H9 (cell line): ENCODE measurements around the gene SLC12A4. TPM values are rescaled to one million over a fixed set of nuclear protein-coding genes. Genes with fewer than 3 reads are reported as not detected.

ENCODE experiments used
- DNase-seq: peaks from one replicate; pipeline ENCODE4 v3.0.0-alpha.2; 2017
- H2AFZ ChIP-seq: one replicate; pipeline ENCODE4 v1.6.1; 2013; ENCODE audit warnings: mild to moderate bottlenecking, low read length, control low read depth, moderate library complexity
- H2AK5ac ChIP-seq: 2 replicates; pipeline ENCODE4 v1.6.1; 2013; ENCODE audit warnings: low read length, control low read depth, mixed read lengths; ENCODE audit not compliant: insufficient read length
- H2BK120ac ChIP-seq: one replicate; pipeline ENCODE4 v1.6.1; 2013; ENCODE audit warnings: low read depth, mild to moderate bottlenecking, low read length, control low read depth, inconsistent platforms; ENCODE audit not compliant: poor library complexity, severe bottlenecking
- H2BK12ac ChIP-seq: 2 replicates; pipeline ENCODE4 v1.6.1; 2013; ENCODE audit warnings: low read length, control low read depth, mixed read lengths, low read depth; ENCODE audit not compliant: insufficient read length
- H2BK15ac ChIP-seq: 2 replicates; pipeline ENCODE4 v1.6.1; 2013; ENCODE audit warnings: low read depth, low read length, control low read depth
- H2BK20ac ChIP-seq: one replicate; pipeline ENCODE4 v1.6.1; 2013; ENCODE audit warnings: low read depth, mild to moderate bottlenecking, low read length, control low read depth, inconsistent platforms; ENCODE audit not compliant: poor library complexity, severe bottlenecking
- H2BK5ac ChIP-seq: 2 replicates; pipeline ENCODE4 v1.6.1; 2013; ENCODE audit warnings: low read length, control low read depth, mixed read lengths; ENCODE audit not compliant: insufficient read length
- H3K14ac ChIP-seq: 2 replicates; pipeline ENCODE4 v1.6.1; 2013; ENCODE audit warnings: low read length, control low read depth; ENCODE audit not compliant: insufficient read depth
- H3K18ac ChIP-seq: 2 replicates; pipeline ENCODE4 v1.6.1; 2013; ENCODE audit warnings: low read depth, mild to moderate bottlenecking, mixed read lengths, low read length, control low read depth; ENCODE audit not compliant: insufficient read length
- H3K23ac ChIP-seq: 2 replicates; pipeline ENCODE4 v1.6.1; 2013; ENCODE audit warnings: low read length, control low read depth, mixed read lengths, low read depth; ENCODE audit not compliant: insufficient read length
- H3K23me2 ChIP-seq: 2 replicates; pipeline ENCODE4 v1.6.1; 2013; ENCODE audit warnings: low read depth, mild to moderate bottlenecking, mixed read lengths, low read length, control low read depth; ENCODE audit not compliant: insufficient read length, poor library complexity, severe bottlenecking
- H3K27ac ChIP-seq: 2 replicates; pipeline ENCODE4 v1.5.1; 2013; ENCODE audit warnings: low read length, control low read depth, mixed read lengths, low read depth; ENCODE audit not compliant: insufficient read length
- H3K27me3 ChIP-seq: 2 replicates; pipeline ENCODE4 v1.6.1; 2013; ENCODE audit warnings: low read length, control low read depth, inconsistent platforms; ENCODE audit not compliant: insufficient read depth
- H3K4ac ChIP-seq: 2 replicates; pipeline ENCODE4 v1.6.1; 2013; ENCODE audit warnings: low read depth, mild to moderate bottlenecking, control low read depth, inconsistent platforms, low read length, moderate library complexity
- H3K4me1 ChIP-seq: 2 replicates; pipeline ENCODE4 v1.6.1; 2013; ENCODE audit warnings: low read length, control low read depth, inconsistent platforms; ENCODE audit not compliant: insufficient read depth
- H3K4me2 ChIP-seq: 2 replicates; pipeline ENCODE4 v1.6.1; 2013; ENCODE audit warnings: low read length, control low read depth, mixed read lengths; ENCODE audit not compliant: insufficient read length, insufficient read depth
- H3K56ac ChIP-seq: 2 replicates; pipeline ENCODE4 v1.6.1; 2013; ENCODE audit warnings: low read depth, mild to moderate bottlenecking, mixed read lengths, low read length, control low read depth; ENCODE audit not compliant: insufficient read length
- H3K79me1 ChIP-seq: 2 replicates; pipeline ENCODE4 v1.6.1; 2013; ENCODE audit warnings: low read depth, mild to moderate bottlenecking, moderate library complexity, low read length, control low read depth, inconsistent platforms; ENCODE audit not compliant: insufficient read depth, poor library complexity, severe bottlenecking
- H3K79me2 ChIP-seq: 2 replicates; pipeline ENCODE4 v1.6.1; 2013; ENCODE audit warnings: low read length, control low read depth, inconsistent platforms; ENCODE audit not compliant: insufficient read depth
- H3K9ac ChIP-seq: 2 replicates; pipeline ENCODE4 v1.6.1; 2013; ENCODE audit warnings: low read length, control low read depth, mixed read lengths; ENCODE audit not compliant: insufficient read length; ENCODE audit errors: extremely low read depth
- H3K9me3 ChIP-seq: one replicate; pipeline ENCODE4 v1.6.1; 2013; ENCODE audit warnings: low read depth, low read length, inconsistent platforms; ENCODE audit not compliant: control insufficient read depth
- H3T11ph ChIP-seq: one replicate; pipeline ENCODE4 v1.6.1; 2013; ENCODE audit warnings: mild to moderate bottlenecking, low read length, control low read depth, inconsistent platforms
- H4K20me1 ChIP-seq: one replicate; pipeline ENCODE4 v1.6.1; 2013; ENCODE audit not compliant: control insufficient read depth, insufficient read length, insufficient read depth
- H4K5ac ChIP-seq: 2 replicates; pipeline ENCODE4 v1.6.1; 2013; ENCODE audit warnings: low read depth, mild to moderate bottlenecking, mixed read lengths, low read length, control low read depth; ENCODE audit not compliant: insufficient read length
- H4K8ac ChIP-seq: replicated peaks from 2 replicates; pipeline ENCODE4 v1.6.1; 2013; ENCODE audit warnings: low read length, control low read depth, mixed read lengths, low read depth; ENCODE audit not compliant: insufficient read length
- H4K91ac ChIP-seq: 2 replicates; pipeline ENCODE4 v1.6.1; 2013; ENCODE audit warnings: low read depth, mild to moderate bottlenecking, moderate library complexity, mixed read lengths, low read length, control low read depth; ENCODE audit not compliant: insufficient read length
- H3K27ac Mint-ChIP-seq, 3 experiments: 2 replicates in 2 of 3; 3 replicates in 1 of 3; pipeline ENCODE4 v1.8.0; 2020 to 2021; ENCODE audit warnings: mixed read lengths in 3 of 3, mild to moderate bottlenecking in 1 of 3, moderate library complexity in 1 of 3
- H3K27me3 Mint-ChIP-seq: 2 replicates; pipeline ENCODE4 v1.8.0; 2021; ENCODE audit warnings: low read depth, mild to moderate bottlenecking, moderate library complexity, mixed read lengths
- H3K36me3 Mint-ChIP-seq, 3 experiments: 2 replicates in 2 of 3; 3 replicates in 1 of 3; pipeline ENCODE4 v1.8.0; 2020 to 2021; ENCODE audit warnings: low read depth in 3 of 3, mixed read lengths in 3 of 3; ENCODE audit not compliant: insufficient read depth in 1 of 3
- H3K4me1 Mint-ChIP-seq, 2 experiments: 2 replicates each; pipeline ENCODE4 v1.8.0; 2020; ENCODE audit warnings: mixed read lengths in 2 of 2
- H3K4me3 Mint-ChIP-seq, 2 experiments: 2 replicates in 1 of 2; 3 replicates in 1 of 2; pipeline ENCODE4 v1.8.0; 2020 to 2021; ENCODE audit warnings: mild to moderate bottlenecking in 2 of 2, mixed read lengths in 2 of 2, moderate library complexity in 1 of 2
- H3K9me3 Mint-ChIP-seq, 2 experiments: 2 replicates in 1 of 2; 3 replicates in 1 of 2; pipeline ENCODE4 v1.8.0; 2020; ENCODE audit warnings: mild to moderate bottlenecking in 2 of 2, mixed read lengths in 2 of 2, moderate library complexity in 1 of 2
- WGBS: extraction: QIAGEN DNeasy Blood & Tissue Kit; methylation state at CpG from one replicate; pipeline ENCODE4 v1.1.7; 2013; ENCODE audit warnings: missing lambda C conversion rate, low lambda C conversion rate, mixed read lengths; ENCODE audit not compliant: insufficient read length; ENCODE audit errors: extremely low coverage; 5-methylcytosine and 5-hydroxymethylcytosine counted together
- total RNA-seq: library from RNA; stranded (reverse); gene quantifications from 2 replicates; pipeline ENCODE4 v1.2.1, GENCODE V29; 2021
- TF ChIP-seq, protein P1 (sequence below): fragments of 200-600 bp; sonication (generic); conservative IDR thresholded peaks from 3 replicates; pipeline ENCODE4 v1.8.0; 2021; ENCODE audit warnings: antibody characterized with exemption, mild to moderate bottlenecking

SLC12A4 gene
- total RNA-seq, 1 experiment from 2014 or later = 46.7 TPM

- no peaks in the 10 kb centered on the region for H3K9me3 Mint-ChIP-seq
- H3K36me3 Mint-ChIP-seq = no peaks in the 10 kb centered on the region; a peak in 1 of 7 replicates
- H3K79me1 ChIP-seq = no peaks in the 10 kb centered on the region
- no peaks in the 10 kb centered on the region for H3K23me2 ChIP-seq
- H2AK5ac ChIP-seq = no peak overlapping the region
- H4K8ac ChIP-seq = no peak overlapping the region
- H3K4ac ChIP-seq = no peak overlapping the region
- no peak overlapping the region for H3K4me3 Mint-ChIP-seq
- H2BK20ac ChIP-seq = no peak overlapping the region
- H2BK15ac ChIP-seq = no peak overlapping the region
- H3K4me1 ChIP-seq = no peaks in the 10 kb centered on the region; the same call in 1 of the 2 replicates
- H3K9me3 ChIP-seq = no peaks in the 10 kb centered on the region
- H3K14ac ChIP-seq = no peak overlapping the region
- no peak overlapping the region for H3K27ac ChIP-seq
- no peak overlapping the region for H3T11ph ChIP-seq
- no peak overlapping the region for H2AFZ ChIP-seq
- peaks cover under 1 to 1% of the 10 kb centered on the region in 2 experiments; a peak in 2 of 4 replicates for H3K4me1 Mint-ChIP-seq
- H3K4me2 ChIP-seq = no peak overlapping the region
- no peak overlapping the region for H2BK120ac ChIP-seq
- no peaks in the 10 kb centered on the region for H4K20me1 ChIP-seq
- WGBS = no CpG with 5 or more reads among the region's 3 CpGs
- H3K9ac ChIP-seq = no peak overlapping the region
- no peak overlapping the region for H3K23ac ChIP-seq
- no peak overlapping the region for H2BK12ac ChIP-seq
- H3K27ac Mint-ChIP-seq = no peak overlapping the region; a peak in 2 of 7 replicates
- no peak overlapping the region for H3K18ac ChIP-seq
- H3K79me2 ChIP-seq = no peaks in the 10 kb centered on the region
- no peak overlapping the region for H2BK5ac ChIP-seq
- H3K27me3 Mint-ChIP-seq = peaks cover 26% of the 10 kb centered on the region
- no peaks in the 10 kb centered on the region for H3K27me3 ChIP-seq
- no peak overlapping the region for H4K91ac ChIP-seq
- no peak overlapping the region for H4K5ac ChIP-seq
- TF ChIP-seq, protein P1, sequence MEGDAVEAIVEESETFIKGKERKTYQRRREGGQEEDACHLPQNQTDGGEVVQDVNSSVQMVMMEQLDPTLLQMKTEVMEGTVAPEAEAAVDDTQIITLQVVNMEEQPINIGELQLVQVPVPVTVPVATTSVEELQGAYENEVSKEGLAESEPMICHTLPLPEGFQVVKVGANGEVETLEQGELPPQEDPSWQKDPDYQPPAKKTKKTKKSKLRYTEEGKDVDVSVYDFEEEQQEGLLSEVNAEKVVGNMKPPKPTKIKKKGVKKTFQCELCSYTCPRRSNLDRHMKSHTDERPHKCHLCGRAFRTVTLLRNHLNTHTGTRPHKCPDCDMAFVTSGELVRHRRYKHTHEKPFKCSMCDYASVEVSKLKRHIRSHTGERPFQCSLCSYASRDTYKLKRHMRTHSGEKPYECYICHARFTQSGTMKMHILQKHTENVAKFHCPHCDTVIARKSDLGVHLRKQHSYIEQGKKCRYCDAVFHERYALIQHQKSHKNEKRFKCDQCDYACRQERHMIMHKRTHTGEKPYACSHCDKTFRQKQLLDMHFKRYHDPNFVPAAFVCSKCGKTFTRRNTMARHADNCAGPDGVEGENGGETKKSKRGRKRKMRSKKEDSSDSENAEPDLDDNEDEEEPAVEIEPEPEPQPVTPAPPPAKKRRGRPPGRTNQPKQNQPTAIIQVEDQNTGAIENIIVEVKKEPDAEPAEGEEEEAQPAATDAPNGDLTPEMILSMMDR = no peak
- H3K56ac ChIP-seq = no peak overlapping the region
- DNase-seq = no peak
Observed at GRCh38 chr16:67988675-67989074, 20.2 kb upstream of the SLC12A4 start.
